HG02840 (cell line): ENCODE measurements around the gene SND1.

Source experiments
- ATAC-seq: cut with Tn5 transposase; IDR thresholded peaks from one replicate; pipeline ENCODE4 v1.9.1; 2021; ENCODE audit warnings: mild to moderate bottlenecking, moderate library complexity, moderate number of reproducible peaks; ENCODE audit not compliant: unreplicated experiment, low FRiP score

The SND1 gene

GRCh38 chr7:127976056-127976737 is 324.2 kb downstream of the SND1 start:
- ATAC-seq, result no peak

GRCh38 chr7:127976738-127977120 is 324.7 kb downstream of the SND1 start:
- ATAC-seq, result no peak

GRCh38 chr7:127978421-127978820 is 326.4 kb downstream of the SND1 start:
- no peak for ATAC-seq

GRCh38 chr7:127979113-127979727 is 327.2 kb downstream of the SND1 start:
- no peak for ATAC-seq

GRCh38 chr7:127979728-127980126 is 327.7 kb downstream of the SND1 start:
- ATAC-seq, result no peak

GRCh38 chr7:127980901-127981300 is 328.9 kb downstream of the SND1 start:
- ATAC-seq, result no peak

GRCh38 chr7:127981965-127982364 is 330.0 kb downstream of the SND1 start:
- ATAC-seq, result no peak

- ATAC-seq, result no peak
Measured at GRCh38 chr7:127983804-127984332, 331.9 kb downstream of the SND1 start.

- no peak for ATAC-seq
Measured at GRCh38 chr7:127986581-127987521, 334.9 kb downstream of the SND1 start.

GRCh38 chr7:127988751-127989150 is 336.8 kb downstream of the SND1 start:
- ATAC-seq, result no peak

- no peak for ATAC-seq
Measured at GRCh38 chr7:127993317-127993716, 341.3 kb downstream of the SND1 start.

GRCh38 chr7:127993987-127994386 is 342.0 kb downstream of the SND1 start:
- no peak for ATAC-seq

- no peak for ATAC-seq
Measured at GRCh38 chr7:127995156-127995880, 343.3 kb downstream of the SND1 start.

- ATAC-seq, result no peak
Measured at GRCh38 chr7:127995881-127996215, 343.9 kb downstream of the SND1 start.

GRCh38 chr7:127996253-127997071 is 344.5 kb downstream of the SND1 start:
- ATAC-seq, result no peak

- ATAC-seq, result no peak
Measured at GRCh38 chr7:127997226-127997922, 345.4 kb downstream of the SND1 start.

GRCh38 chr7:127998671-127999070 is 346.7 kb downstream of the SND1 start:
- no peak for ATAC-seq

GRCh38 chr7:128000048-128000447 is 348.1 kb downstream of the SND1 start:
- no peak for ATAC-seq

- peak; percentile 41 for ATAC-seq
Measured at GRCh38 chr7:128000854-128001265, 348.9 kb downstream of the SND1 start.
